GM21360 (cell line): ENCODE data around the gene TRAFD1.
"Not testable (repeated sequence)": the region's sequence is repeated elsewhere in the genome, so short reads cannot be mapped to it uniquely, and the experiment has no call there.

ENCODE experiments used
- ATAC-seq: cut with Tn5 transposase; IDR thresholded peaks from one replicate; pipeline ENCODE4 v1.9.1; 2021; ENCODE audit warnings: mild to moderate bottlenecking, moderate library complexity; ENCODE audit not compliant: unreplicated experiment

TRAFD1 gene

DNA sequence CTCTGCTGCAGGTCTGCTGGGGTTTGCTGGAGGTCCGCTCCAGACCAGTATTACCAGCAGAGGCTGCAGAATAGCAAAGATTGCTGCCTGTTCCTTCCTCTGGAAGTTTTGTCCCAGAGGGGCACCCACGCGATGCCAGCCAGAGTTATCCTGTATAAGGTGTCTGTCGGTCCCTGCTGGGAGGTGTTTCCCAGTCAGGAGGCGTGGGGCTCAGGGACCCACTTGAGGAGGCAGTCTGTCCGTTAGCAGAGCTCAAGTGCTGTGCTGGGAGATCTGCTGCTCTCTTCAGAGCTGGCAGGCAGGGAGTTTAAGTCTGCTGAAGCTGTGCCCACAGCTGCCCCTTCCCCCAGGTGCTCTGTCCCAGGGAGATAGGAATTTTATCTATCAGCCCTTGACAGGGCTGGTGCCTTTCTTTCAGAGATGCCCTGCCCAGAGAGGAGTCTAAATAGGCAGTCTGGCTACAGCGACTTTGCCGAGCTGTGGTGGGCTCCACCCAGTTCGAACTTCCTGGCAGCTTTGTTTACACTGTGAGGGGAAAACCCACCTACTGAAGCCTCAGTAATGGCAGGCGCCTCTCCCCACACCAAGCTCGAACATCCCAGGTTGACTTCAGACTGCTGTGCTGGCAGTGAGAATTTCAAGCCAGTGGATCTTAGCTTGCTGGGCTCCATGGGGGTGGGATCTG, 33.2 kb downstream of the TRAFD1 start:
- not testable (repeated sequence) for ATAC-seq

DNA sequence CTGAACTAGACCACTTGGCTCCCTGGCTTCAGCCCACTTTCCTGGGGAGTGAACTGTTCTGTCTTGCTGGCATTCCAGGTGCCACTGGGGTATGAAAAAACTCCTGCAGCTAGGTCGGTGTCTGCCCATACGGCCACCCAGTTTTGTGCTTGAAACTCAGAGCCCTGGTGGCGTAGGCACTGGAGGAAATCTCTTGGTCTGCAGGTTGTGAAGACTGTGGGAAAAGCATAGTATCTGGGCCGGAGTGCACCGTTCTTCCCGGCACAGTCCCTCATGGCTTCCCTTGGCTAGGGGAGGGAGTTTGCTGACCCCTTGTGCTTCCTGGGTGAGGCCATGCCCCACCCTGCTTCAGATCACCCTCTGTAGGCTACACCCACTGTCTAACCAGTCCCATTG, 33.8 kb downstream of the TRAFD1 start:
- ATAC-seq: no peak

DNA sequence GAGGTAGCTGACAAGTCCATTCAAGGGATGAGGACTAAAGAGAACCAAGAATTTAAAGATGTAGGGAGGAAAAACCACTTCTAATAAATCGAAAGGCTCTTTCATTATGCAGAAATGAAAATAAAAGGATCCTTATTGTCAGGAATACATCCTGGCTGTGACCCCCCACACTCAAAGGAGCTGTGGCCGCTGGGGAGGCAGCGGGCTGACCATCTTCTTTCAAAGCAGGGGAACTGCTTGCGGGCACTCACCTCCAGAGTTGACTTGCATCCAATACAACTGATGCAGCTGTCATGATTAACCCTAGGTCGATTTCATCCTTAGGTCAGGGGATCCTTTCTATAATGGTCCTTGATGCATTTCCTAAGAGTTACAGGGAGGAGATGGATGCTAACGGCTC, 35.3 kb downstream of the TRAFD1 start:
- ATAC-seq: no peak

DNA sequence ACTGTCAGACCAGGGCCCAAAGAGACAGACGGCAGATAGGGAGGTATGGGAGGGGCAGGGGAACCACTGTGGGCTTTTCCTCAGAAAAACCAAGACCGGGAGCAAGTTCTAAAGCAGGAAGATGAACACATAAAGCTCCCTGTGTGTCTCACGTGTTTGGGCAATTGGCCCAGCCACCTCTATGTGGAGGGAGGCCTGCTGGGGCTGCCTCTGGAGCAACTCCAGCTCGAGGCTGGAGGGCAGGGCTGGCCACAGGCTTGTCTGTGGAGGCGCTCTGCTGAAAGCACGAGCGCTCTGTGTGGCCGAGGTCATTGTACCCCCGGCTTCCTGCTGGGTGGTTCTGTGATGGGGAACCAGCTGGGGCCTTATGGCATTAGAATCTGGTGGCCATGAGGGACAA, 36.4 kb downstream of the TRAFD1 start:
- ATAC-seq: no peak

DNA sequence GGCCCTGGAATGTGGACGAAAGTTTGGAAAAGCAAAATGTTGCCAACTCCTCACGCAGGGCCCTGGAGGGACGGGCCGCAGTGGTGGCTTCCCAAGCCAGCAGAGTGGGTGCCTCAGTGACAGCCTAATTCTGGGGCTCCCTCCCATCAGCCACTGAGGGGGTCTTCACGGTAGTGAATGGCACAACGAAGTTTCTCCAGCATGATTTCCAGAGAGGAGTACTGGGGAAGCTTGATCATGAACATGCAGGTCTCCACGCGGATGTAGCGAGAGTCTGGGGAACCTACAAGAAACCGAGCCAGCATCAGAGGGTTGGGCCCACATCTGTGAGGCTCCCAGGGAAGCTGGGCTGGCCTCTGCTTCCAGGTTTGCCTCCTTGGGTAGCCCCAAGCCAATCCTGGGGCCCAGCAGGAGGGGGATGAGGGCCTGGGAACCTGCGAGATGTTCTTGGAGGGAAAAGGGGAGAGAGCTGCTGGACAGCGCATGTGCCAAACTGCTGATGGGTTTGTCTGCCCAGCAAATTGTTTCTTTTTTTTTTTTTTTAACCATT, 37.0 kb downstream of the TRAFD1 start:
- no peak for ATAC-seq

DNA sequence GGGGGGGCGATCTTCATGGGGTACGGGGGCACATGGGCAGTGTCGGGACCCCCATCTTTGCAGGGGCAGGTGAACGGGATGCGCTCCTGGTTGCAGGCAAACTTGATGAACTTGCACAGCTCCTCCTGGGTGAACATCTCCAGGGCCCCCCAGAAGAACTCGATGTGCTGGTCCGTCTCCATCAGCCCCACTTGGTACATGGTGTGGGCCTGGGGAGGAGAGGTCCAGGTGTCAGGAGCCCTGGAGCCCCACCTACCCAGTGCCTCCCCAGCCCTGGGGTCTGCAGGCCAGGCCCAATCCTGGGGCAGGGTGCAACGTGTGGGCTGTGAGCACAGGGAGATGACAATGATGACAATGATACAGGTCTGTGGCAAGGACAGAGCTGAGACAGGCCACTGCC, 37.7 kb downstream of the TRAFD1 start:
- no peak for ATAC-seq

DNA sequence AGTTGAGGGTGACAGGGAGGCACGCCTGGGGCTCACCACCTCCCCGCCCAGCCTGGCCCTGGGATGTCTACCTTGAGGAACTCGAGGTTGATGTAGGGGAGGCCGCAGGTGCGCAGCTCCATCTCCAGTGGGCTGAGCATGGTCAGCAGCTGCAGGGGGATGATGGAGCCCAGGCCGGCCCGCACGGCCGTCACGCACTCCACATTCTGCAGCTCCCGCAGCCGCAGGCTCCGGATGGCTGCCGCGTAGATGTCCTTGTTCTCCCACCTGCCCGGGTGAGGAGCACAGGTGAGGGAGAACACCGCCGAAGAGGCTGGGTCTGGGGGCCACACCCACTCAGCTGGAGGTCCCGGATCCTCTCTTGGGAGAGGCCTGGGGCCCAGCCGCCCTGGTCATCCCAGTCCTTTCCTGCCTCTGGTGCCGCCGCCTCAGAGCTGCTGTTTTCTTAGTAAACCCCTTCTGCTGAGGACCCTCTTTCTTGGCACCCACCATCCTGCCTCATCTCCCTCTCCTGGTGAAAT, 38.2 kb downstream of the TRAFD1 start:
- no peak for ATAC-seq

DNA sequence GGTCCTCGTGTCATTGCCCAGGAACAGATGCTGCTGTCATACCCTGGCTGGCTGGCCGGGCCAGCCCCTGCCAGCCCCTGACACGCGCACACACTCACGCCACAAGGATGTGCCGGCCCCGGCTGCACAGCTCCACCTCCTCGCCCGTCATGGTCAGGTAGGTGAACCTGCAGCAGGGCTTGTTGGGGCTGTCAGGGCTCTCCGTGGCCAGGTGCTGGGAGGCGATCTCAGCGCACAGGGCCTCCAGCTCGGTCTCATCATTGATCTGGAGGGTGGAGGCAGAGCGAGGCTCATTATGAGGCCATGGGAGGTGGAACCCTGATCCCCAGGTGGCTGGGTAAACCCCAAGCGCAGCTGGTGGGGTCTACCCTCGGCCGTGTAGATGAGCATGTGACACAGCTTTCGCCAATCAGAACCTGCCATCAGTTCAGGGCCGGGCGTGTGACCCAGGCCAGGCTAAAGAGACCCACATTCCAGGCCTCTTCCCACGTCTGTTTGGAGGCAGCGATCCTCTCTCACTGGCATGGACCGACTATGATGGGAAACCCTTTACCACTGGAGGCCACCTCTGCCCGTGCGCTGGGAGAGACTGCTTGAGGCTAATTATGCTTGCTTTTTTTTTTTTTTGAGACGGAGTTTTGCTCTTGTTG, 38.8 kb downstream of the TRAFD1 start:
- no peak for ATAC-seq

DNA sequence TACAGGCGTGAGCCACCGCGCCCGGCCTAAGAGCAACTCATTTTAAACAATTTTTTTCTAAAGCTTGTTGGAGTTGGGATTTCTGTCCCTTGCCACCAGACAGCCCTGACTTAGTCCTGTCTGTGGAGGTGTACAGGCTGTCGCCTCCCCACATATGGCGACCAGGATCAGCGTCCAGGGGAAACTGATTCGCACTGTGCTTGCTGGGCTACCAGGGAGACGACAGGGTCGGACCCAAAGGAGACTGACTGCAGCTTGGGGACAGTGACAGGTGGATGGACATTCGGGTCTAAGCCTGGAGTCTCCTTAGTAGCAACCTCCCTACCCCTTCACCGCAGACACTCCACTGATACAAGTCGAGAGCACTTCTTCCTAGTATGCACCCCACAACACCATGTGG, 40.3 kb downstream of the TRAFD1 start:
- ATAC-seq: no peak

DNA sequence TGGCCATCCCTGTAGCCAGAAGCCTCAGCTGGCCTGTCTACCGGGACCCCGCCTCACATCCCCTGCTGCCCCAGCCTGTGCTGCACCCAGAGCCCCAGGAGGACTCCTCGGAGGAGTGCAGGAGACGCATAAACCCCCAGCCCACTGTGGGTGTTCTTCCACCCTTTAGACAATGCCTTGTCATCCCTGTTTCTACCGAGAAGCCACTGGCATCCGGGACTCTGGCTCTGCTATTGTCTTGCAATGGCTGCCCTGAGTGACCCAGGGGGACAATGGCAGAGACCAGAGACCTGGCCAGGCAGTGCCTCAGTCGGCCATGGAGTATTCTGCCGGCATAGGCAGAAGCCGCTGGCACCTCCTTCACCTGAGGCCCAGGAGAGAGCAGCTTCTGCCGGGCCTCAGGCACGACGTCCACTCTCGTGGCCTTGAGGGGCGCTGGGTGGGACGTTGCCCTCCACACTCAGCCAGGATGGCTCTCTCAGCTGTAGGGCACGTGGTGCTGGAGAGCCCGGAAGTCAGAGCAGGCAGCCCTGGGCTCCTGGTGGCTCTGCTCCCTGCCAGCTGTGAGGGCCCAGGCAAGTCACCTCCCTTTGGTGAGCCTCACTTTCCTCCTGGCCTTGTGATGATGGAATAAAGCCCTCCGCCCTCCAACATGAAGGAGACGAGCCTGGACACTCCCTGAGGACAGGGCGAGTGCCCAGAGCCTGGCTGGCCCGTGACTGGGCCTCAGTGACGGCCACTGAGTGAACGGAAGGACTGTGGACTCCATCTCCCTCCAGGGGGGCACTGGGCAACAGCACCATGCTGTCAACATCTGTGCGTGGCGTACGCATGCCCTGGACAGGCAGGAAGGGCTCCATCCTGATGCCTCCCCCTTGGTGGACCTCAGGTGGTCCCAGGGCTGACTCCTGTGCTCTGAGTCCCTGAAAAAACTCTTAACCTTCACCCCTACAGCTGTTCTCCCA, 41.0 kb downstream of the TRAFD1 start:
- no peak for ATAC-seq

DNA sequence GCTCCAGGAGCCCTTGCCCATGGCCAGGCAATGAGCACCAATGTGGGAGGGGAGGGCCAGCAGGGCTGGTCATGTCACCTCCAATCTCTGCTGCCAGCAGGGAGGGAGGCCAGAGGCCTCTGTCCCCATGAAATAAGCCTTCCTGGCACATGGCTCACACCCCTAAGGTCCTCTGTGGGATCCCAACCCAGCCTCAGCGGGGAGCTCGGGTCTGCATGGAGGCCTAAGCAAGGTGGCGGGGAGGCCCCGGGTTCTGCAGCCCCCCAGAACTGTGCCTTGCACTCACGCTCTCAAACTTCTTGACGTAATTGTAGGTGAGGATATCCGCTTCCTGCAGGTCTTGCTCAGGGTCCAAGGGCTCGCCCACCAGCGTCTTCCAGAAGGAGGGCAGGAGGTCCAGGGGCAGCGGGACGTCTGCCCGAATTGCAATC, 41.7 kb downstream of the TRAFD1 start:
- ATAC-seq: no peak

DNA sequence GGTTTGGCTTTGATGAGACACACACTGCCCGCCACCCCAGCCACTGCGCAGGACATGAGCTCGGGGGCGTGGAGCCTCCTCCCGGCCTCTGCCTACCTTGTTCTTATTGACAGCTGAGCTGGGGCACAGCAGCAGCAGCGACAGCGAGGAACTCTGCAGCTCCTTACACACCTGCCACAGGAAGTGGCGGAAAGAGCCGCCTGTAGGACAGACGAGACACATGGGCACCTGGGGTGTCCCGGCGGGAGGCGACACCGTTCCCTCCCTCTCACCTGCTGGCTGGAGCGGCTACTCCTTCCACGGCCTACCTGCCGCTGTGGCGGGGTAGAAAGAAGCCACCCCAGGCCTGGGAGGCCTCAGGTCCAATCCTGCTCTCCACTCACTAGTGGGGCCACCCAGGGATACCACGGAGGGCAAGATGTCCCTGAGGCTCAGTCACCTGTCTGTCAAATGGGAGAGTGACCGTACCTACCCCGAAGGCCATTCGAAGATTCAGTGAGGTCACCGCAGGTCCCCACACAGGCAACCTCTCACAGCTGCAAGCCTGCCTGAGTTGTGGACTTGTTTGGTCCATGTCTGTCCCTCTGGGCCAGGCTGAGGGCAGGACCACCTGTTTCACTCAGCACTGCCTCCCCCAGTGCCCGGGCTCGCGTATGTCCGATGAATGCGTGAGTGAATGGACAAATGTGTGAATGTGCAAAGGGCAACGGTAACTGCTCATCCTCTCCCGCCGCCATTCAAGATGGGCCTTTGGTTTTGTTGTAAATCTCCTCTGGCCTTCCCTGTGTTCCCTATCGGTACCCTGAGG, 42.6 kb downstream of the TRAFD1 start:
- ATAC-seq: no peak

DNA sequence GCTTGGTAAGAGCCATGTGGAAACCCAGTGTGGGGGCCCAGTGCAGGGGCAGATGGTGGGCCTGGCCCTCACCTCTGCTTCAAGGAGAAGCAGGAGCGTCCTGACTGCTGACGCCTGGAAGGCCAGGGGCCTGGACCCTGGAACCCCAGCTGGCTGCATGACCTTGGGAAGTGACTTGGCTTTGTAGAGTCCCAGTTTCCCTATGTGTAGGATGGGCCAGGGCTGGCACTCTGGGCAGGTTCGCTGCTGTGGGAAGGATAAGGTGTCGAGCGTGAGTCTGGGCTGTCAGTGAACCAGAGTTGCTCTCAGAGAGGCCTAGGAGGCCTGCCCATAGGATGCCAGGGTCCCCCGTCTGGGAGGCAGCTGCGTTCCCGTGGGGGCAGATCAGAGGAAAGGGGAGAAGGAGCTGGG, 43.2 kb downstream of the TRAFD1 start:
- no peak for ATAC-seq

DNA sequence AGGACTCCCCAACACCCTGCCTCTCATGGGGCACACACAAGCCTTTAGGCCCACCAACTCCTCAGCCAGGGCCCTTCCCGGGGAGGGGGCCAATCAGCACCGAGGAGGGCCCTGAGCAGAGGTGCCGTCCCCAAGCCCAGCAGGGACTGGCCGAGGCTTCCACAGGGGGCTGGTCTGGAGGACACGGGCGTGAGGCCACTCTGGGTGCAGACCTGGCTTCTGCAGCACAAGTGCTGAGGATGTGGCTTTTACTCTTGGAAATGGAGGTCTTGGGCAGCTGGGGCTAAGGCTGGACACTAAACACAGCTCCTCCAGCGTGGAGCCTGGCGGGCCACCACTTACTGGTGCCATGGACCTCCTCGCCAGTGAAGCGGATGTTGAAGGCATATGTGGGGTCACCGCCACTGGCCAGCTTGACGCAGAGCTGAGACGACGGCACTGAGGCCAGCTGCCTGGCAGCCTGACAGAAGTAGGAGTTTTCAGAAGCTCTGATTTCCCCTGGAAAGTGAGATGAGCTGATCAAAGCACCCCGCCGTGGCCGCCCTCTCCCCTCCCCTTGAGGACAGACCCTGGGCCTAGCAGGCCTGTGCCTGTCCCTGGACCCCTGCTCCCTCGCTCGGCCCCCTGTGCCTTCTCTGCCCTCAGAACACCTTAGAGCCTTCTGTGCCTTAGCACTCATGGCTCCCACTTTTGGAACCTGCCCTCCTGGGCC, 44.0 kb downstream of the TRAFD1 start:
- ATAC-seq: no peak

DNA sequence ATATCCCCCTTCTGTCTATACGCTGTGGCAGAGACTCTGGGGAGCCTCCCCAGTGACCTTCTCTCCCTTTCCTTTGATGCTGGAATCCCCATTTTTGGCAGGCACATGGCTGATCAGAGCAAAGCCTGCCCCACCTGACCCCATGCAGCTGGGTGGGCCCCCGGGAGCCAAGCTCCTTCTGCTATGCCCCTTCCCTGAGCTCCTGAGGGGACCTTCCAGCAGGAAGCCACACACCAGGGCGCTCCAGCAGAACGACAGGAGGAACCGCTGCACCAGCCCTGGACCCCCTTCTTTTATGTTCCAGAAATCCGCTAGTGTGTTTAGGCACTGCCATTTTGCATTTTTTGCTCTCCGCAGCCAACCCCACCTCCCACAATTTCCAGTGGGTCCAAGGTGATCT, 44.6 kb downstream of the TRAFD1 start:
- no peak for ATAC-seq

DNA sequence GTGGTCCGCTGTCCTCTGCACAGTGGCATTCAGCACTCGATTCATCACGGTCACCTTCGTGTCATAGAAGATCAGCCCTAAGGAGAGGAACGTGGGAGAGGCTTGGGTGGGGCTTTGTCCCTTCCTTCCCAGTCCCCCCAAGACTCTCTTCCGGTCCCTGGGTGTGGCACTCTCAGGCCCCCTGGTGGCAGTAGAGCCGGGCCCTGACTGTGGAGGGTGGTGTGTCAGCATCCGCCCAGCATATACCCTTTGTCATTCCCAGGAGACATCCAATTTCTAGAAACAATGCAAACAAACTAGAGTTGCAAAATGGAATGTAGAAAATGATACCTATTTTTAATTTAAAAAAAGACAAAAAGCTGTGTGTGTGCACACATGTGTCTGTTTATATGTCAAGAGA, 45.0 kb downstream of the TRAFD1 start:
- no peak for ATAC-seq

DNA sequence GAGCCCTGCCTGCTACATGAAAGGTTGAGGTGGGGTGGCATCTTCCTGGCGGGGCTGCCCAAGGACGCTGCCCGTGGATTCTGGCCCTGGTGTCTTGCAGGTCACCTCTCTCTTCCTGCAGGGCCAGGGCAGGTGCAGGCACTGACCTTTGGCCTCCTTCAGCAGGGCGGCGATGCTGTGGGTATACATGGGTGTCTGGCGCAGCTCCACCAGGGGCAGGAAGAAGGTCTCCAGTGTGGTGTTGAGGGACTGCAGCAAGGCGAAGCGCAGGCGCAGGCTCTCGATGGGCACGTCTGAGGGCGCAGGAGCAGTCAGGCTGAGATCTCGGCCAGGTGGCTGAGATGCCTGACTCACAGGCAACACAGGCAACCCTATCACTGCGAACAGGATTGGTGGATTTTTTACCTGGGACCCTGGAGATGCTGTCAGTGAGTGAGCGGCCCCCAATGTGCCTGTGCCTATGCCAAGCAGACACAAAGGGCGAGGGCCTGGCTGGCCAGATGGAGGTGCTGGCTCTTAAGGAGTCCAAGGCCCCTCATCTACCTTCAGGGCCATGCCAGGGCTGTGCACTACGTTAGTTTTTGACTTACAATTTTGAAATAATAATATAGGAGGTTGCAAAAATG, 45.7 kb downstream of the TRAFD1 start:
- ATAC-seq: no peak

DNA sequence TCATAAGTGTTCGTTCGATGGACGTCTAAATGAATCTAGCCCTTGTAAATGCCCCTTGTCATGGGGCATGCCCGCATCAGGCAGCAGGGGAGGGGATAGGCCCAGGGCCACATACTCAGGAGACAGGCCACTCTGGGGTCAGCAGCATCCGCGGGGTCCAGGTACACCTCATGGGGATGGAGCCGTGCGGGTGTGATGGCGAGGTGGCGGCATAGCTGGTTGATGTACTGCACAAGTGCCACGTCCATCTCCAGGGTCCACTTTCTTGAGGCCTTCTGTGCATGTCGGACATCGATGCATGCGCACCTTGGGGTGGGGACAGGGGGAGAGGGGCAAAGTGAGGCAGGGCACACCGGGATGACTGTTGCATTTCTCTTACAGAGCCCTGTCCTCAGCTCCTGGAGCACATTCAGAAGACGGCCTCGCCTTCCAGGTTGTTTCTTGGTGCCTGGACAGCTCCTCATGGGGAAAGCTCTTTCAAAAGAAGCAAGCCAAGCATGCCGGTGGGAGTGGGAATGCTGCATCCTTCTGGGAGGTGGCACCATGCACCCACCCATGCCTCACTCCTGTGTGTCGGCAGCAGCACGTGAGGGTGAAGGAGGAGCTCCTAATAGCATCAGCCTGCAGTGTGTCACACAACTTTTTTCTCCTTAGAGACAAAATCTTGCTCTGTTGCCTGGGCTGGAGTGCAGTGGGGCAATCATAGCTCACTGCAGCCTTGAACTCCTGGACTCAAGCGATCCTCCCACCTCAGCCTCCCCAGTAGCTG, 47.4 kb downstream of the TRAFD1 start:
- no peak for ATAC-seq
